GM19438 (cell line): ENCODE measurements around the gene AQR.
"Not testable (repeated sequence)": the region's sequence is repeated elsewhere in the genome, so short reads cannot be mapped to it uniquely, and the experiment has no call there.

Source experiments
- ATAC-seq: cut with Tn5 transposase; IDR thresholded peaks from one replicate; pipeline ENCODE4 v1.9.1; 2021; ENCODE audit warnings: low read depth; ENCODE audit not compliant: unreplicated experiment

The AQR gene

GRCh38 chr15:34964277-34964676 is 5.3 kb downstream of the AQR start:
- ATAC-seq, result no peak

GRCh38 chr15:34953851-34954250 is 15.7 kb downstream of the AQR start:
- no peak for ATAC-seq

GRCh38 chr15:34952481-34952880 is 17.1 kb downstream of the AQR start:
- no peak for ATAC-seq

GRCh38 chr15:34951993-34952392 is 17.5 kb downstream of the AQR start:
- ATAC-seq, result no peak

GRCh38 chr15:34944936-34945335 is 24.6 kb downstream of the AQR start:
- ATAC-seq, result no peak

GRCh38 chr15:34943711-34944110 is 25.8 kb downstream of the AQR start:
- ATAC-seq, result no peak

GRCh38 chr15:34943264-34943663 is 26.3 kb downstream of the AQR start:
- not testable (repeated sequence) for ATAC-seq

- no peak for ATAC-seq
Observed at GRCh38 chr15:34942363-34942762, 27.2 kb downstream of the AQR start.

GRCh38 chr15:34941831-34942230 is 27.7 kb downstream of the AQR start:
- no peak for ATAC-seq

- ATAC-seq, result no peak
Observed at GRCh38 chr15:34941185-34941698, 28.3 kb downstream of the AQR start.

GRCh38 chr15:34933432-34933975 is 36.0 kb downstream of the AQR start:
- ATAC-seq, result no peak

GRCh38 chr15:34928349-34928748 is 41.2 kb downstream of the AQR start:
- not testable (repeated sequence) for ATAC-seq

- ATAC-seq, result no peak
Observed at GRCh38 chr15:34927726-34928125, 41.8 kb downstream of the AQR start.

- no peak for ATAC-seq
Observed at GRCh38 chr15:34914317-34914716, 55.2 kb downstream of the AQR start.

- ATAC-seq, result no peak
Observed at GRCh38 chr15:34905047-34905446, 64.5 kb downstream of the AQR start.

GRCh38 chr15:34904527-34904926 is 65.0 kb downstream of the AQR start:
- no peak for ATAC-seq

- no peak for ATAC-seq
Observed at GRCh38 chr15:34900748-34901147, 68.8 kb downstream of the AQR start.

GRCh38 chr15:34896183-34896582 is 73.4 kb downstream of the AQR start:
- ATAC-seq, result no peak

GRCh38 chr15:34893967-34894366 is 75.6 kb downstream of the AQR start:
- no peak for ATAC-seq

- ATAC-seq, result no peak
Observed at GRCh38 chr15:34892963-34893591, 76.5 kb downstream of the AQR start.

- no peak for ATAC-seq
Observed at GRCh38 chr15:34890424-34890823, 79.1 kb downstream of the AQR start.

GRCh38 chr15:34889476-34889875 is 80.1 kb downstream of the AQR start:
- no peak for ATAC-seq
